Mesenchymal stem cell (in vitro differentiated cells and primary cell): ENCODE data around the gene CHRM5.

ENCODE experiments used
- DNase-seq: peaks from one replicate; pipeline ENCODE4 v3.0.0-alpha.2; 2013
- H2AFZ ChIP-seq: one replicate; pipeline ENCODE4 v1.6.1; 2013; ENCODE audit warnings: low read depth, mild to moderate bottlenecking, control low read depth, inconsistent platforms, low read length, moderate library complexity
- H2AK5ac ChIP-seq: 2 replicates; pipeline ENCODE4 v1.6.1; 2013; ENCODE audit warnings: low read length, moderate library complexity, mild to moderate bottlenecking, inconsistent platforms; ENCODE audit not compliant: severe bottlenecking
- H2BK120ac ChIP-seq: one replicate; pipeline ENCODE4 v1.6.1; 2013; ENCODE audit warnings: low read depth, mild to moderate bottlenecking, inconsistent platforms, low read length, moderate library complexity
- H2BK12ac ChIP-seq, 2 experiments: one replicate each; pipeline ENCODE4 v1.6.1; 2013; ENCODE audit warnings: inconsistent platforms in 2 of 2, low read length in 2 of 2, mild to moderate bottlenecking in 2 of 2, moderate library complexity in 2 of 2, control low read depth in 1 of 2
- H2BK15ac ChIP-seq: one replicate; pipeline ENCODE4 v1.6.1; 2013; ENCODE audit warnings: mild to moderate bottlenecking, low read depth, inconsistent platforms; ENCODE audit not compliant: poor library complexity, severe bottlenecking
- H2BK5ac ChIP-seq: 2 replicates; pipeline ENCODE4 v1.6.1; 2013; ENCODE audit warnings: low read depth, mild to moderate bottlenecking, low read length, control low read depth, inconsistent platforms; ENCODE audit not compliant: poor library complexity, severe bottlenecking
- H3K14ac ChIP-seq, 2 experiments: one replicate each; pipeline ENCODE4 v1.6.1; 2013; ENCODE audit warnings: inconsistent platforms in 2 of 2, low read length in 2 of 2, control low read depth in 1 of 2, mild to moderate bottlenecking in 1 of 2, moderate library complexity in 1 of 2
- H3K18ac ChIP-seq, 2 experiments: one replicate each; pipeline ENCODE4 v1.6.1; 2013; ENCODE audit warnings: inconsistent platforms in 2 of 2, low read length in 2 of 2, control low read depth in 1 of 2, low read depth in 1 of 2, mild to moderate bottlenecking in 1 of 2
- H3K23ac ChIP-seq, 2 experiments: one replicate each; pipeline ENCODE4 v1.6.1; 2013; ENCODE audit warnings: inconsistent platforms in 2 of 2, low read length in 2 of 2, mild to moderate bottlenecking in 2 of 2, moderate library complexity in 2 of 2, control low read depth in 1 of 2
- H3K27ac ChIP-seq: 2 replicates; pipeline ENCODE4 v1.5.1; 2013; ENCODE audit warnings: mild to moderate bottlenecking, moderate library complexity, low read length, control low read depth, inconsistent platforms; ENCODE audit not compliant: poor library complexity, severe bottlenecking
- H3K27me3 ChIP-seq, 2 experiments: 2 replicates each; pipeline versions ENCODE4 v1.6.1 to v1.7.0; 2013; ENCODE audit warnings: low read length in 2 of 2, mild to moderate bottlenecking in 2 of 2, moderate library complexity in 2 of 2, control low read depth in 1 of 2, inconsistent platforms in 1 of 2; ENCODE audit not compliant: control insufficient read depth in 1 of 2, insufficient read depth in 1 of 2
- H3K36me3 ChIP-seq, 2 experiments: 2 replicates each; pipeline versions ENCODE4 v1.6.1 to v1.7.0; 2013; ENCODE audit warnings: low read length in 2 of 2, control low read depth in 1 of 2, inconsistent platforms in 1 of 2, low read depth in 1 of 2, mild to moderate bottlenecking in 1 of 2; ENCODE audit not compliant: insufficient read depth in 2 of 2, control insufficient read depth in 1 of 2
- H3K4ac ChIP-seq, 2 experiments: one replicate each; pipeline ENCODE4 v1.6.1; 2013; ENCODE audit warnings: inconsistent platforms in 2 of 2, low read length in 2 of 2, mild to moderate bottlenecking in 2 of 2, moderate library complexity in 2 of 2, control low read depth in 1 of 2, low read depth in 1 of 2
- H3K4me1 ChIP-seq: 2 replicates; pipeline ENCODE4 v1.6.1; 2013; ENCODE audit warnings: low read depth, low read length, control low read depth; ENCODE audit not compliant: control insufficient read depth, insufficient read depth
- H3K4me2 ChIP-seq: 2 replicates; pipeline ENCODE4 v1.6.1; 2013; ENCODE audit warnings: low read length, mild to moderate bottlenecking, inconsistent platforms; ENCODE audit not compliant: poor library complexity, severe bottlenecking
- H3K4me3 ChIP-seq, 2 experiments: 2 replicates each; pipeline versions ENCODE4 v1.5.1 to v1.7.0; 2013; ENCODE audit warnings: low read length in 2 of 2, mild to moderate bottlenecking in 2 of 2, control low read depth in 1 of 2, low read depth in 1 of 2; ENCODE audit not compliant: insufficient read depth in 1 of 2
- H3K79me1 ChIP-seq: replicated peaks from 2 replicates; pipeline ENCODE4 v1.6.1; 2013; ENCODE audit warnings: mild to moderate bottlenecking, control low read depth, low read length, inconsistent platforms; ENCODE audit not compliant: poor library complexity, severe bottlenecking
- H3K9ac ChIP-seq: 2 replicates; pipeline ENCODE4 v1.7.0; 2013; ENCODE audit warnings: mild to moderate bottlenecking, low read length, moderate library complexity
- H3K9me3 ChIP-seq: 2 replicates; pipeline ENCODE4 v1.7.0; 2013; ENCODE audit warnings: mild to moderate bottlenecking, low read length; ENCODE audit not compliant: control insufficient read depth
- H4K8ac ChIP-seq: one replicate; pipeline ENCODE4 v1.6.1; 2013; ENCODE audit warnings: inconsistent platforms, mild to moderate bottlenecking, low read length, moderate library complexity
- H4K91ac ChIP-seq: one replicate; pipeline ENCODE4 v1.6.1; 2013; ENCODE audit warnings: mild to moderate bottlenecking, low read length, inconsistent platforms
- WGBS: methylation state at CpG from one replicate; pipeline ENCODE4 v1.1.7; 2013; ENCODE audit warnings: mixed read lengths; 5-methylcytosine and 5-hydroxymethylcytosine counted together

The CHRM5 gene

GRCh38 chr15:34038023-34038870, 70.0 kb downstream of the CHRM5 start:
- 2% methylated on average over 40 of the region's 70 CpGs for WGBS
- H3K27me3 ChIP-seq = no peaks in the 10 kb centered on the region
- peak overlapping the region; percentile 94 to 96 for H3K4ac ChIP-seq
- H3K27ac ChIP-seq = peak overlapping the region; percentile 96
- H3K4me1 ChIP-seq = peaks cover 2% of the 10 kb centered on the region
- peak overlapping the region; percentile 97 for H4K91ac ChIP-seq
- H3K18ac ChIP-seq = peak overlapping the region; percentile 96 to 98
- H3K9me3 ChIP-seq = no peaks in the 10 kb centered on the region
- no peak overlapping the region for H2AK5ac ChIP-seq
- H2BK12ac ChIP-seq = peak overlapping the region; percentile 78 to 96
- peak overlapping the region; percentile 69 for H3K4me2 ChIP-seq
- no peaks in the 10 kb centered on the region for H3K36me3 ChIP-seq
- H2BK15ac ChIP-seq = peak overlapping the region; percentile 93
- H2BK120ac ChIP-seq = peak overlapping the region; percentile 85
- peak overlapping the region; percentile 97 for H2AFZ ChIP-seq
- DNase-seq = peak; percentile 75
- peak overlapping the region; percentile 98 for H2BK5ac ChIP-seq
- peak overlapping the region; percentile 86 to 95 for H3K14ac ChIP-seq
- H3K79me1 ChIP-seq = peaks cover 5% of the 10 kb centered on the region
- peak overlapping the region; percentile 97 for H3K9ac ChIP-seq
- peak overlapping the region; percentile 94 for H4K8ac ChIP-seq
- H3K4me3 ChIP-seq = peak overlapping the region; percentile 96
- peak overlapping the region; percentile 1 to 23 for H3K23ac ChIP-seq

- Histone ChIP-seq H3K14ac (peak within 1 kb of the TSS; percentile 86 to 95), H3K79me1 (peaks cover 1% of the 10 kb centered on the region), H3K4me1 (peaks cover 2% of the 10 kb centered on the region), H3K9me3 (no peaks in the 10 kb centered on the region), H3K4ac (peak within 1 kb of the TSS; percentile 94 to 96), H4K8ac (peak within 1 kb of the TSS; percentile 94), H2BK120ac (peak within 1 kb of the TSS; percentile 85), H4K91ac (peak within 1 kb of the TSS; percentile 97), H3K27me3 (no peaks in the 10 kb centered on the region), H2AFZ (peak within 1 kb of the TSS; percentile 97), H3K4me2 (peak within 1 kb of the TSS; percentile 69), H3K36me3 (no peaks in the 10 kb centered on the region), H2BK15ac (peak within 1 kb of the TSS; percentile 93), H3K23ac (peak within 1 kb of the TSS; percentile 1 to 23), H3K27ac (peak within 1 kb of the TSS; percentile 96), H2BK12ac (peak within 1 kb of the TSS; percentile 78 to 96), H3K9ac (peak within 1 kb of the TSS; percentile 97), H3K4me3 (peak within 1 kb of the TSS; percentile 96), H2BK5ac (peak within 1 kb of the TSS; percentile 98), H2AK5ac (peak within 1 kb of the TSS; percentile 10), H3K18ac (peak within 1 kb of the TSS; percentile 96 to 98)
- DNase-seq = peak; percentile 59
- under 1% methylated on average over 51 of the region's 82 CpGs for WGBS
Measured at GRCh38 chr15:34038871-34039789, 70.8 kb downstream of the CHRM5 start, which contains the start of gene AVEN. AVEN (minus strand) TSS chr15:34039204; CDS start chr15:34039046, 158 bp downstream.

GRCh38 chr15:34039790-34040113, 71.5 kb downstream of the CHRM5 start:
- H3K4ac ChIP-seq = no peak overlapping the region
- no peak overlapping the region for H3K14ac ChIP-seq
- H2BK15ac ChIP-seq = no peak overlapping the region
- no peak overlapping the region for H4K91ac ChIP-seq
- 100% methylated on average over 1 of the region's 1 CpG for WGBS
- no peak overlapping the region for H2BK12ac ChIP-seq
- H3K4me1 ChIP-seq = peaks cover 2% of the 10 kb centered on the region
- H3K36me3 ChIP-seq = no peaks in the 10 kb centered on the region
- peak overlapping the region; percentile 60 for H3K4me2 ChIP-seq
- H3K9me3 ChIP-seq = no peaks in the 10 kb centered on the region
- no peak overlapping the region for H3K18ac ChIP-seq
- H3K79me1 ChIP-seq = no peaks in the 10 kb centered on the region
- peak overlapping the region; percentile 97 for H3K9ac ChIP-seq
- no peak for DNase-seq
- peak overlapping the region; percentile 10 for H2AK5ac ChIP-seq
- H4K8ac ChIP-seq = no peak overlapping the region
- H2BK5ac ChIP-seq = no peak overlapping the region
- no peak overlapping the region for H3K23ac ChIP-seq
- H3K27me3 ChIP-seq = no peaks in the 10 kb centered on the region
- H3K27ac ChIP-seq = no peak overlapping the region
- no peak overlapping the region for H2BK120ac ChIP-seq
- peak overlapping the region in 1 of 2 experiments; percentile 96 for H3K4me3 ChIP-seq
- no peak overlapping the region for H2AFZ ChIP-seq

GRCh38 chr15:34043391-34043790, 75.1 kb downstream of the CHRM5 start:
- Histone ChIP-seq H2BK15ac (no peak overlapping the region), H3K18ac (no peak overlapping the region), H3K9ac (no peak overlapping the region), H4K8ac (no peak overlapping the region), H2AFZ (no peak overlapping the region), H2BK5ac (no peak overlapping the region), H3K14ac (no peak overlapping the region), H3K4me3 (no peak overlapping the region), H3K36me3 (no peaks in the 10 kb centered on the region), H4K91ac (no peak overlapping the region), H3K4ac (no peak overlapping the region), H3K27me3 (no peaks in the 10 kb centered on the region), H3K27ac (no peak overlapping the region), H3K23ac (no peak overlapping the region), H3K79me1 (no peaks in the 10 kb centered on the region), H3K4me1 (peaks cover 15% of the 10 kb centered on the region), H3K9me3 (no peaks in the 10 kb centered on the region), H2BK120ac (no peak overlapping the region), H2BK12ac (no peak overlapping the region), H2AK5ac (no peak overlapping the region), H3K4me2 (no peak overlapping the region)
- DNase-seq = peak; percentile 26
- no CpG with 5 or more reads among the region's 1 CpG for WGBS
